Loucy (cell line): ENCODE data around the gene TTC7B.

Experiments
- CTCF ChIP-seq: fragments of 200-600 bp; sonication (generic); conservative IDR thresholded peaks from 2 replicates; pipeline ENCODE4 v1.5.1; 2014; ENCODE audit warnings: mild to moderate bottlenecking, antibody characterized with exemption, low read length
- EZH2phosphoT487 ChIP-seq: fragments of 200-600 bp; IDR thresholded peaks from 2 replicates; pipeline ENCODE4 v1.6.1; 2018; ENCODE audit warnings: antibody characterized with exemption, mild to moderate bottlenecking, moderate library complexity, borderline replicate concordance

GRCh38 chr14:90715495-90715894 is 100.7 kb downstream of the TTC7B start:
- TF ChIP-seq CTCF (no peak), EZH2phosphoT487 (no peak)
